Tibial artery (tissue), 4 donors: ENCODE data around the gene SDHC.
A peak's percentile ranks its signal among the peaks of the same experiment; 100 is the strongest.
"Not testable (repeated sequence)": the region's sequence is repeated elsewhere in the genome, so short reads cannot be mapped to it uniquely, and the experiment has no call there.

Experiments used
- DNase-seq, 2 donors: peaks; one replicate each; pipeline ENCODE4 v3.0.0-alpha.2; 2019
- H3K27ac ChIP-seq, 2 donors: fragments of 200-600 bp; sonication (generic) in 1 of 2; 1 replicate in 1 of 2; 2 replicates in 1 of 2; pipeline ENCODE4 v1.5.1; 2018 to 2019; ENCODE audit warnings: mild to moderate bottlenecking in 1 of 2
- H3K27me3 ChIP-seq, 2 donors: fragments of 200-600 bp; sonication (generic) in 1 of 2; one replicate each; pipeline versions ENCODE4 v1.5.1 to v1.6.0; 2016 to 2019
- H3K36me3 ChIP-seq, 3 donors: fragments of 200-600 bp; sonication (generic) in 2 of 3; one replicate each; pipeline ENCODE4 v1.5.1; 2016 to 2019; ENCODE audit warnings: mild to moderate bottlenecking in 2 of 3
- H3K4me1 ChIP-seq, 4 donors: fragments of 200-600 bp; sonication (generic) in 2 of 4; 1 replicate in 3 of 4; 2 replicates in 1 of 4; pipeline ENCODE4 v1.5.1; 2016 to 2019
- H3K4me3 ChIP-seq, 2 donors: fragments of 200-600 bp; sonication (generic) in 1 of 2; 1 replicate in 1 of 2; 2 replicates in 1 of 2; pipeline ENCODE4 v1.5.1; 2018 to 2019; ENCODE audit warnings: mild to moderate bottlenecking in 2 of 2
- H3K9me3 ChIP-seq, 3 donors: fragments of 200-600 bp; sonication (generic) in 1 of 3; one replicate each; pipeline ENCODE4 v1.5.1; 2016 to 2019
- CTCF ChIP-seq, 2 experiments: fragments of 200-600 bp in 1 of 2; fragments of 450-650 bp in 1 of 2; IDR thresholded peaks; one replicate each; pipeline ENCODE4 v1.5.1; 2017 to 2019; ENCODE audit warnings: antibody characterized with exemption in 2 of 2, mild to moderate bottlenecking in 1 of 2, moderate library complexity in 1 of 2
- intact Hi-C: fragments of 100-400 bp; cut with DNase I; formaldehyde crosslinking; loops from one replicate; pipeline ENCODE4 v1.15.0; 2023; ENCODE audit warnings: low total_unique reads

The SDHC gene

GRCh38 chr1:161388639-161389038, 74.5 kb downstream of the SDHC start:
- intact Hi-C loops: no loop called here

GRCh38 chr1:161389158-161389557, 75.0 kb downstream of the SDHC start:
- H3K9me3 ChIP-seq, DNase-seq, H3K27me3 ChIP-seq, H3K36me3 ChIP-seq, intact Hi-C loops: not testable (repeated sequence)
- Histone ChIP-seq H3K27ac (peak overlapping the region; percentile 89 to 92), H3K4me1 (peaks cover 0 to 11% (median 5%) of the 10 kb centered on the region in 4 donors), H3K4me3 (peak overlapping the region; percentile 53 to 74)

More at GRCh38 chr1:161388639-161389038, 74.5 kb downstream of the SDHC start:
- Histone ChIP-seq H3K27ac (peak overlapping the region; percentile 89 to 92), H3K4me1 (peaks cover 0 to 11% (median 5%) of the 10 kb centered on the region in 4 donors), H3K27me3 (no peaks in the 10 kb centered on the region), H3K9me3 (no peaks in the 10 kb centered on the region), H3K4me3 (no peak overlapping the region), H3K36me3 (no peaks in the 10 kb centered on the region)
- no peak for DNase-seq
- TF ChIP-seq CTCF (IDR thresholded peaks at IDR 0.05): no peak

- DNase-seq: peak; percentile 98 to 99
- peak overlapping the region; percentile 89 to 92 for H3K27ac ChIP-seq
- no peaks in the 10 kb centered on the region for H3K27me3 ChIP-seq
- peak overlapping the region; percentile 65 to 74 for H3K4me3 ChIP-seq
- TF ChIP-seq CTCF (IDR thresholded peaks at IDR 0.05): no peak
- no peaks in the 10 kb centered on the region for H3K36me3 ChIP-seq
- no peaks in the 10 kb centered on the region for H3K9me3 ChIP-seq
- H3K4me1 ChIP-seq: peaks cover 0 to 11% (median 5%) of the 10 kb centered on the region in 4 donors
- intact Hi-C loops: loop anchor here (10.0 kb wide), 1 partner anchor 345 kb away; the partner anchor contains the start of gene USF1
Observed at GRCh38 chr1:161389691-161390558, 75.7 kb downstream of the SDHC start.

GRCh38 chr1:161390559-161390858, 76.3 kb downstream of the SDHC start:
- peak overlapping the region; percentile 84 to 92 for H3K27ac ChIP-seq
- H3K4me3 ChIP-seq: peak overlapping the region; percentile 65 to 74
- intact Hi-C loops: loop anchor here (10.0 kb wide), 1 partner anchor 346 kb away; the partner anchor contains the start of gene USF1
- H3K36me3 ChIP-seq: no peaks in the 10 kb centered on the region
- H3K9me3 ChIP-seq: no peaks in the 10 kb centered on the region
- no peak for DNase-seq
- peaks cover 0 to 11% (median 5%) of the 10 kb centered on the region in 4 donors for H3K4me1 ChIP-seq
- H3K27me3 ChIP-seq: no peaks in the 10 kb centered on the region
- TF ChIP-seq CTCF (IDR thresholded peaks at IDR 0.05): no peak

GRCh38 chr1:161391136-161391535, 77.0 kb downstream of the SDHC start:
- intact Hi-C loops: loop anchor here (10.0 kb wide), 1 partner anchor 346 kb away; the partner anchor contains the start of gene USF1
- H3K9me3 ChIP-seq, H3K36me3 ChIP-seq, DNase-seq, H3K27ac ChIP-seq, H3K27me3 ChIP-seq: not testable (repeated sequence)
- peaks cover 0 to 11% (median 5%) of the 10 kb centered on the region in 4 donors for H3K4me1 ChIP-seq
- H3K4me3 ChIP-seq: peak overlapping the region in 1 of 2 donors; percentile 65

- TF ChIP-seq CTCF (IDR thresholded peaks at IDR 0.05): no peak
- no peaks in the 10 kb centered on the region for H3K27me3 ChIP-seq
- no peaks in the 10 kb centered on the region for H3K36me3 ChIP-seq
- intact Hi-C loops: loop anchor here (10.0 kb wide), 1 partner anchor 347 kb away; the partner anchor contains the start of gene USF1
- peaks cover 0 to 11% (median 5%) of the 10 kb centered on the region in 4 donors for H3K4me1 ChIP-seq
- H3K27ac ChIP-seq: no peak overlapping the region
- H3K4me3 ChIP-seq: no peak overlapping the region
- DNase-seq: no peak
- H3K9me3 ChIP-seq: no peaks in the 10 kb centered on the region
Observed at GRCh38 chr1:161391611-161392010, 77.4 kb downstream of the SDHC start.
